Bronchial epithelial cell (primary cell): Measurements from ENCODE around the gene RAD9A. TPM values are rescaled to one million over a fixed set of nuclear protein-coding genes. Genes with fewer than 3 reads are reported as not detected.
A peak's percentile ranks its signal among the peaks of the same experiment; 100 is the strongest.
"Not testable (repeated sequence)": the region's sequence is repeated elsewhere in the genome, so short reads cannot be mapped to it uniquely, and the experiment has no call there.

Experiments used
- DNase-seq: peaks from one replicate; pipeline ENCODE4 v3.0.0-alpha.2; 2010; ENCODE audit warnings: low read depth
- FAIRE-seq: peaks from 2 replicates; lab custom pipeline; 2011; peaks lifted over from hg19 to GRCh38; lab: Jason Lieb, UNC
- H3K27me3 ChIP-seq: 2 replicates; pipeline ENCODE4 v1.5.1; 2011; ENCODE audit warnings: low read length; ENCODE audit not compliant: control insufficient read depth, insufficient read depth
- H3K36me3 ChIP-seq: 2 replicates; pipeline ENCODE4 v1.5.1; 2011; ENCODE audit warnings: low read length; ENCODE audit not compliant: control insufficient read depth, insufficient read depth
- H3K4me3 ChIP-seq: 2 replicates; pipeline ENCODE4 v1.5.1; 2011; ENCODE audit warnings: mild to moderate bottlenecking, low read depth, low read length, control low read depth
- total RNA-seq: library from RNA; depleted of rRNA; stranded (reverse); fragments of >200 nt; gene quantifications from 2 replicates; pipeline ENCODE4 v1.2.1, GENCODE V29; 2014
- TF ChIP-seq, protein P1 (sequence below): IDR thresholded peaks from 2 replicates; pipeline ENCODE4 v1.5.1; 2011; ENCODE audit warnings: mild to moderate bottlenecking, moderate library complexity, low read length, control low read depth, inconsistent platforms; ENCODE audit not compliant: insufficient read depth, severe bottlenecking

Gene RAD9A
- total RNA-seq, 1 donor from 2014 or later = 8.7 TPM

DNA sequence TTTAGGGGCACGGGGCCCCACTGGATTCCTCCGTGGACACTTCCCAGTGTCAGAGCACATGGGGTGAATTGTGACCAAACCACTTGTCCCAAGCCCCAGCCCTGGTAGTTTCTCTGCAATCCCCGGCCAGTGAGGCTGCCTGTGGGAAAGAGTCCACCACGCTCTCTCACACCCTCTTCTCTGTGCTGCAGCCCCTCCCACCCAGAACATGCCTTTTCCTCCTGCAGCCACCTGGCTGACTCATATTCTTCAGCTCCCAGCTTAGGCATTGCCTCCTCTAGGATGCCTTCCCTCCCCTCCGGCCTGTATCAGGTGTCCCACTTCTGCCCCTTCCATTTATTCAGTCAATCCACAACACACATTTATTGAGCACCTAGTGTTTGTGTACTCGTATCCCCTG is 31.1 kb downstream of the RAD9A start:
- TF ChIP-seq, protein P1, sequence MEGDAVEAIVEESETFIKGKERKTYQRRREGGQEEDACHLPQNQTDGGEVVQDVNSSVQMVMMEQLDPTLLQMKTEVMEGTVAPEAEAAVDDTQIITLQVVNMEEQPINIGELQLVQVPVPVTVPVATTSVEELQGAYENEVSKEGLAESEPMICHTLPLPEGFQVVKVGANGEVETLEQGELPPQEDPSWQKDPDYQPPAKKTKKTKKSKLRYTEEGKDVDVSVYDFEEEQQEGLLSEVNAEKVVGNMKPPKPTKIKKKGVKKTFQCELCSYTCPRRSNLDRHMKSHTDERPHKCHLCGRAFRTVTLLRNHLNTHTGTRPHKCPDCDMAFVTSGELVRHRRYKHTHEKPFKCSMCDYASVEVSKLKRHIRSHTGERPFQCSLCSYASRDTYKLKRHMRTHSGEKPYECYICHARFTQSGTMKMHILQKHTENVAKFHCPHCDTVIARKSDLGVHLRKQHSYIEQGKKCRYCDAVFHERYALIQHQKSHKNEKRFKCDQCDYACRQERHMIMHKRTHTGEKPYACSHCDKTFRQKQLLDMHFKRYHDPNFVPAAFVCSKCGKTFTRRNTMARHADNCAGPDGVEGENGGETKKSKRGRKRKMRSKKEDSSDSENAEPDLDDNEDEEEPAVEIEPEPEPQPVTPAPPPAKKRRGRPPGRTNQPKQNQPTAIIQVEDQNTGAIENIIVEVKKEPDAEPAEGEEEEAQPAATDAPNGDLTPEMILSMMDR = no peak
- Histone ChIP-seq H3K4me3 (no peak overlapping the region), H3K36me3 (no peaks in the 10 kb centered on the region), H3K27me3 (no peaks in the 10 kb centered on the region)
- DNase-seq (peak; percentile 78), FAIRE-seq (peak; percentile 79)

DNA sequence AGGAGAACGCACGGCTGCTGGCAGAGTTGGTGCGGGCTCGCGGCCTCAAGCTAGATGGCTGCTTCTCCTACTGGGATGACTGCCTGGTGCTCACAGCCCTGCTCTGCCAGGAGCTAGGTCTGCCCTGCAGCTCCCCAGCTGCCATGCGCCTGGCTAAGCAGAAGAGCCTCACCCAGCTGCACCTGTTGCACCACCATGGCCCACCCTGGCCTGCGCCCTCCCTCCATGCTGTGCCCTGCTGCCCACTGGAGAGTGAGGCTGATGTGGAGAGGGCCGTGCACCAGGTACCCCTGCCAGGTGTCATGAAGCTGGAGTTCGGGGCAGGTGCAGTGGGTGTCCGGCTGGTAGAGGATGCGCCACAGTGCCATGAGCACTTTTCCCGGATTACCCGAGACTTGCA is 31.7 kb downstream of the RAD9A start:
- TF ChIP-seq, protein P1 = no peak
- Histone ChIP-seq H3K36me3 (no peaks in the 10 kb centered on the region), H3K27me3 (no peaks in the 10 kb centered on the region), H3K4me3 (no peak overlapping the region)
- FAIRE-seq (no peak), DNase-seq (no peak)

DNA sequence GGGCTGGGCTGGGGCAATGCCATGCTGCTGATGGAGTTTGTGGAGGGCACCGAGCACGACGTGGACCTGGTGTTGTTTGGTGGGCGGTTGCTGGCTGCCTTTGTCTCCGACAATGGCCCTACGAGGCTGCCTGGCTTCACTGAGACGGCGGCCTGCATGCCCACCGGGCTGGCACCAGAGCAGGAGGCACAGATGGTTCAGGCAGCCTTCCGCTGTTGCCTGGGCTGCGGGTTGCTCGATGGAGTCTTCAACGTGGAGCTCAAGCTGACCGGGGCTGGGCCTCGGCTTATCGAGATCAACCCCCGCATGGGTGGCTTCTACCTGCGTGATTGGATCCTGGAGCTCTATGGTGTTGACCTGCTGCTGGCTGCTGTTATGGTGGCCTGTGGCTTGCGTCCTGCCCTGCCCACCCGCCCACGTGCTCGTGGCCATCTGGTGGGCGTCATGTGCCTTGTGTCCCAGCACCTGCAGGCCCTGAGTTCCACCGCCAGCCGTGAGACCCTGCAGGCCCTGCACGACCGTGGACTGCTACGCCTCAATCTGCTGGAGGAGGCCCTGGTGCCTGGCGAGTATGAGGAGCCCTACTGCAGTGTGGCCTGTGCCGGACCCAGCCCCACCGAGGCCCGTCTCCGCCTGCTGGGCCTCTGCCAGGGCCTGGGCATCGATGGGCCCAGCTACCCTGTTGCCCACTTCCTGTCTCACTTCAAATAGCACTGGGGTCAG is 32.3 kb downstream of the RAD9A start:
- no peaks in the 10 kb centered on the region for H3K36me3 ChIP-seq
- FAIRE-seq (no peak), DNase-seq (no peak)
- TF ChIP-seq, protein P1 = no peak
- H3K4me3 ChIP-seq = no peak overlapping the region
- H3K27me3 ChIP-seq = no peaks in the 10 kb centered on the region

DNA sequence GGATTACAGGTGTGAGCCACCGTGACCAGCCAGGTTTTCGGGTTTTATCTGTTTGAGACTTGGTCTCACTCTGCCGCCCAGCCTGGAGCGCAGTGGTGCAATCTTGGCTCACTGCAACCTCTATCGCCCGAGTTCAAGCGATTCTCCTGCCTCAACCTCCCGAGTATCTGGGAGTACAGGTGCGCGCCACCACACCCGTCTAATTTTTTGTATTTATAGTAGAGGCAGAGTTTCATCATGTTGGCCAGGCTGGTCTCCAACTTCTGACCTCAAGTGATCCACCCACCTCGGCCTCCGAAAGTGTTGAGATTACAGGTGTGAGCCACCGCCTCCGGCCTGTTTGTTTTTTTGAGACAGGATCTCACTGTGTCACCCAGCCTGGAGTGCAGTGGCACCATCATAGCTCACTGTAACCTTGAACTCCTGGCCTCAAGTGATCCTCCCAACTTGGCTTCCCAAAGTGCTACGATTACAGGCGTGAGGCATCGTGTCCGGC is 35.6 kb downstream of the RAD9A start:
- Histone ChIP-seq H3K36me3 (peaks cover 12% of the 10 kb centered on the region), H3K4me3 (peak overlapping the region; percentile 76)
- FAIRE-seq, H3K27me3 ChIP-seq, DNase-seq: not testable (repeated sequence)

DNA sequence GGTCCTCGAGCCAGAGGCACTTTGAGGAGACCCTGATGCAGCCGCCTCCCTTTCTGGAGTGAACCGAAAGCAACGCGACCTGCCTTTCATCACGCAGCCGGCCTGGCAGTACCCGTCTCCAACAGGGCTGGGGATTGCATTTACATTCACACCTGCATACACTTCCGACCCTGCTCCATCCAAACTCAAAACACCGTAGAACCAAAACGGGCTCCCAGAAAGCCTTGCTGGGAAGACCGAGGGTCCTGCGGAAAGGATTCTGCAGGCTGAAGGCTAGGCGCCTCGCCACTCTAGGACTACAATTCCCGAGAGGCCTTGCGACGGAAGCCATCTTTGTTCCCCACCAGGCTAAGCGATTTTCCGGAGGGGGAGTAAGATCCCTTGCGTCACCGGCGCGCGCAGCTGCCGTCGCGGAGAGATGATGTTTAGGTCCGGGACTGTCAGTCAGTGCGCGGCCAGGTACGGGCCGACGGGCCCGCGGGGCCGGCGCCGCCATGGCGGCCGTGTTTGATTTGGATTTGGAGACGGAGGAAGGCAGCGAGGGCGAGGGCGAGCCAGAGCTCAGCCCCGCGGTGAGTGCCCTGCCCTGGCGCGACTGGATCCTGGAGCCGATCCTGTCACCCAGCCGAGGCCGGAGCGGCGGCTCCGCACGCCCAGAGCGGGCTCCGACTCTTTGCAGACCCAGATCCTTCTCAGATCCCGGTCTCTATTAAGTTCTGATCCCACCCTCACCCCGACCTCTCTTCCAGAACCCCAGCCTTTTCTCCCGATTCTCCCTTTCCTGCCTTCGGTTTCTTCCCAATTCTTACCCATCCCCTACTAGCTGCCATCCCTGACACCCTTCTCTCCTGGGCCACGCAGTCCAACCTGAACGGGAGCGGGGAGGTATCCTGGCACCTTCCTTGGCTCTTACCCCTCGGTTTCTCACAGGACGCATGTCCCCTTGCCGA is 36.5 kb downstream of the RAD9A start, which contains the start of gene RPS6KB2:
TSS of gene RPS6KB2 (plus strand) at position 443 of the 950 bp plus-strand sequence. CDS start at position 495, 52 bp downstream.
- DNase-seq (peak; percentile 93), FAIRE-seq (no peak)
- Histone ChIP-seq H3K36me3 (peaks cover 20% of the 10 kb centered on the region), H3K4me3 (peak within 1 kb of the TSS; percentile 76), H3K27me3 (no peaks in the 10 kb centered on the region)
- TF ChIP-seq, protein P1 = no peak
